ENCODE data around the gene KCNQ2.

KCNQ2 gene

GRCh38 chr20:63417097-63417737 is 55.2 kb downstream of the KCNQ2 start:
- in situ Hi-C loops (cut with HindIII; ENCODE audit: low sequenced_read_pairs) = no loop called here
- H3K4me3 ChIP-seq (ENCODE audit: low read depth, low read length) = no peak overlapping the region
- TF ChIP-seq CTCF (IDR thresholded peaks at IDR 0.05; ENCODE audit: low read depth, low read length, missing control alignments) = no peak
- DNase-seq (ENCODE audit: low read depth) = no peak

- H3K4me3 ChIP-seq (ENCODE audit: low read depth, low read length) = no peak overlapping the region
- TF ChIP-seq CTCF (IDR thresholded peaks at IDR 0.05; ENCODE audit: low read depth, low read length, missing control alignments) = no peak
- in situ Hi-C loops (cut with HindIII; ENCODE audit: low sequenced_read_pairs) = no loop called here
- no peak for DNase-seq (ENCODE audit: low read depth)
These were observed 55.8 kb downstream of the KCNQ2 start for GRCh38 chr20:63416631-63417030.

- TF ChIP-seq CTCF (IDR thresholded peaks at IDR 0.05; ENCODE audit: low read depth, low read length, missing control alignments) = no peak
- DNase-seq (ENCODE audit: low read depth) = no peak
- in situ Hi-C loops (cut with HindIII; ENCODE audit: low sequenced_read_pairs) = no loop called here
These were observed 56.6 kb downstream of the KCNQ2 start for GRCh38 chr20:63415647-63416391.

GRCh38 chr20:63414720-63415430 is 57.6 kb downstream of the KCNQ2 start:
- TF ChIP-seq CTCF (IDR thresholded peaks at IDR 0.05; ENCODE audit: low read depth, low read length, missing control alignments) = no peak
- in situ Hi-C loops (cut with HindIII; ENCODE audit: low sequenced_read_pairs) = no loop called here
- no peak overlapping the region for H3K4me3 ChIP-seq (ENCODE audit: low read depth, low read length)
- DNase-seq (ENCODE audit: low read depth) = no peak

More at GRCh38 chr20:63415647-63416391, 56.6 kb downstream of the KCNQ2 start:
- no peak overlapping the region for H3K4me3 ChIP-seq (ENCODE audit: low read depth, low read length)

- no peak for DNase-seq (ENCODE audit: low read depth)
- TF ChIP-seq CTCF (IDR thresholded peaks at IDR 0.05; ENCODE audit: low read depth, low read length, missing control alignments) = no peak
- in situ Hi-C loops (cut with HindIII; ENCODE audit: low sequenced_read_pairs) = no loop called here
These were observed 58.3 kb downstream of the KCNQ2 start for GRCh38 chr20:63413963-63414684.

GRCh38 chr20:63413323-63413722 is 59.1 kb downstream of the KCNQ2 start:
- TF ChIP-seq CTCF (IDR thresholded peaks at IDR 0.05; ENCODE audit: low read depth, low read length, missing control alignments) = no peak
- in situ Hi-C loops (cut with HindIII; ENCODE audit: low sequenced_read_pairs) = no loop called here
- DNase-seq (ENCODE audit: low read depth) = no peak
- no peak overlapping the region for H3K4me3 ChIP-seq (ENCODE audit: low read depth, low read length)

More at GRCh38 chr20:63413963-63414684, 58.3 kb downstream of the KCNQ2 start:
- H3K4me3 ChIP-seq (ENCODE audit: low read depth, low read length) = no peak overlapping the region

Data from astrocyte of the cerebellum (primary cell).